GM21360 (cell line): ENCODE data around the gene ZFAND3.
"Not testable (repeated sequence)": the region's sequence is repeated elsewhere in the genome, so short reads cannot be mapped to it uniquely, and the experiment has no call there.

Experiments
- ATAC-seq: cut with Tn5 transposase; IDR thresholded peaks from one replicate; pipeline ENCODE4 v1.9.1; 2021; ENCODE audit warnings: mild to moderate bottlenecking, moderate library complexity; ENCODE audit not compliant: unreplicated experiment

The ZFAND3 gene

GRCh38 chr6:37930288-37930971, 110.9 kb downstream of the ZFAND3 start:
- no peak for ATAC-seq

GRCh38 chr6:37931066-37931465, 111.5 kb downstream of the ZFAND3 start:
- no peak for ATAC-seq

DNA sequence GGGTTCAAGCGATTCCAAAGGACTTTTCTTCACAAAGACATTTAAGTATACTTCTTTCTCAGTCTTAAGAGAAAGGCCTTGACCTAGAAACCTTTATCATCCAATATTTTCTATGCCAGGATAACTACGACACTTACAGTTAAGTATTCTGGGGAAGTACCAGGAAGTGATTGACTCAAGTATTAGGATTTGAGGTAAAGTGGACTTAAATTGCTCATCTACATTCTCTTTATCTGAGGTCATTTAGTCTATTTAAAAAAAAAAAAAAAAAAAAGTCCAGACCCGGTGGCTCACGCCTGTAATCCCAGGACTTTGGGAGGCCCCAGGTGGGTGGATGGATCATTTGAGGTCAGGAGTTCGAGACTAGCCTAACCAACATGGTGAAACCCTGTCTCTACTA, 114.7 kb downstream of the ZFAND3 start:
- no peak for ATAC-seq

DNA sequence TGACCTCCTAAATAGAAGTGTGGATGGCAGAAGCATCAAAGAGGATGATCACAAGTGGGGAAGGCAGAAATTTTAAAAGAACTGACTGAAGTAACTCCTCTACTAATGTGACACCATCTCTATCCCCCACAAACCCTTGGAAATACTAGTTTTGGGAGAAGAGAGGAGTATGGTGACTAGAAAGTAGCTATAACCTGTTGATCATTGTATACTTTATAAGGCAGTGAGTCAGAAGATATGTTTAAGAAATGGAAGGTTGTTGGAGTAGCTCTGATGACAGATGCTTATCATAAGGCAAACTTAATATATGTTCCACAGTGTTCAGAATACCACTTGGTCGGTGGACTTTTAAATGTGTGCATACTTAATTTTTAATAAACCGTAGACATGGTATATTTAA, 116.6 kb downstream of the ZFAND3 start:
- ATAC-seq = no peak

GRCh38 chr6:37936906-37937305, 117.4 kb downstream of the ZFAND3 start:
- ATAC-seq = no peak

DNA sequence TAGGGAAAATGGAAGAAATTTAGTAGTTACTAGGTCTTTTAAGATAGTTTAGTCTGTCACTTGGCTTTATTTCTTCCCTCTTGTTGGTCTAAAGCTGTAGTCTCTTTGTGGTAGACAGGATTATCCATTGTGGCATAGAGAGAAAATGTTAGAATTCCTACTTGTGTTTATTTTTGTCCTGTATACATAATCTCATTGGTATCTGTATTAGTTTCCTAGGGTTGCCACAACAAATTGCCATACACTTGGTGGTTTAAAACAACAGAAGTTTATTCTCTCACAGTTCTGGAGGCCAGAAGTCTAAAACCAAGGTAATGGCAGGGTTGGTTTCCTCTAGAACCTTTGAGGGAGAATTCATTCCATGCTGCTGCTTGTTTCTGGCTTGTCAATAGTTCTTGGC, 119.4 kb downstream of the ZFAND3 start:
- ATAC-seq = no peak

DNA sequence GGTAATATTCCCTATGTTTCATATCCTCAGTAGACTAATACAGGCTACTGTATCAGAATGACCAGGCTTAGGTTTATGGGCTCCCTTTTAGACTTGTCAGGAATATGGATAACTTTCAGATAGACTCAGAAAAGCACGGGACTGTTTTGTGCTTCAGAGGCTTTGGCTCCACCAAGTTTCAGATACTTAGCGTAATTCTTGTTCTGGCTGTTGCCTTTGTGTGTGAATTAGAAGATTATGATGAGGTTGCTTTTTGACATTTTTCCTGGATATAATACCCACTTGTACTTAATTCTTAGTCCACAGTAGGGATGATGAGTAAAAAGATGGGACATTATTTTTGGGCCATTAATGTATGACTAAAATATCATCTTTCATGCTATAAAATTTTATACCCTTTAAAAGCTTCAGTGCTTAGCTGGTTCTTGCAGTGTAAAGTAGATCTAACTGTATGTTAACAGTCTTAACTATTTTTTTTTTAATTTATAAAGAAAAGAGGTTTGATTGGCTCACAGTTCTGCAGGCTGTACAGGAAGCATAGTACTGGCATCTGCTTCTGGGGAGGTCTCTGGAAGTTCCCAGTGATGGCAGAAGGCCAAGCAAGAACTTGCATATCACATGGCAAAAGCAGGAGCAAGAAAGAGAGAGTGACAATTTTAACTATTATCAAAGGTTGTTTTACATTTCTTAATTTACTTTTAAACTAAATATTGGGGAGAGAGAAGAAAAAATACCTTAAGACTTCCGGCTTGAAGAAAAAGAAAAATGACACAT, 120.7 kb downstream of the ZFAND3 start:
- ATAC-seq = no peak

GRCh38 chr6:37941871-37942270, 122.3 kb downstream of the ZFAND3 start:
- no peak for ATAC-seq

GRCh38 chr6:37942606-37943376, 123.3 kb downstream of the ZFAND3 start:
- no peak for ATAC-seq

DNA sequence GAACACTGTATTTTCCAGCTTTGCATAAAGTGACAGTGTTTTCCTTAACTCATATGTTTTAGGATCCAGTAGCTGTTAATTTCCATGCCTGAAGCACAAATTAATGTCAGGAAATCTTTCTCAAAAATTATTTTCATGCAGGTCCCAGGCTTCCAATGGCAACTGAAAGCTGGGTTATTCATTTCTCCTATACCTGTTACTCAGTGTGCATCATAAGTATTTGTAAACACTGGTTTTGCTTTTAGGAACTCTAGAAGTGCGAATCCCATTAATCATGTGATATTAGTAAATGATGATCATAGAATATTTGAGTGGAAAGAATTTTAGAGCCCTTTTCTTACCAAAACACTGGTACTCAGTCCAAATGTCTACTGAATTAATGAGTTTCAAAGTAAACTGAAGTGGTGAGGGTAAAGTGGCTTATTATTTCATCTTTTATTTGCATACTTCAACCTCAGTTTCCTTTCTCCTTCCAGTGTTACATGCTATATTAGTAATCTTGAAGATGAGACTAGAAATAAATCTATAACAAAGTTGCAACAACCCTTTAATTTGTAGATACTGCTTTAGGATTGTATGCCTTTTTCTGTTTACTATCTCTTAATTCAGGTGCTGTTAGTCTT, 124.0 kb downstream of the ZFAND3 start:
- no peak for ATAC-seq

GRCh38 chr6:37946057-37946456, 126.5 kb downstream of the ZFAND3 start:
- no peak for ATAC-seq

GRCh38 chr6:37947468-37947867, 127.9 kb downstream of the ZFAND3 start:
- no peak for ATAC-seq

DNA sequence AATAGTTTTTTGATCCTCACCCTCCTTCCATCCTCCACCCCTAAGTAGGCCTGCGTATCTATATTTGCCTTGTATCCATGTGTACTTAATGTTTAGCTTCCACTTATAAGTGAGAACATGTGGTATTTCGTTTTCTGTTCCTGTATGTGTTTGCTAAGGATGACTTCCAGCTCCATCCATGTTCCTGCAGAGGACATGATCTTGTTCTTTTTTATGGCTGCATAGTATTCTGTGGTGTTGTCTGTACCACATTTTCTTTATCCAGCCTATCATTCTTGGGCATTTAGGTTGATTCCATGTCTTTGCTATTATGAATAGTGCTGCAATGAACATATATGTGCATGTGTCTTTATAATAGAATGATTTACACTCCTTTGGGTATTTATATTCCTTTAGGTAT, 129.1 kb downstream of the ZFAND3 start:
- not testable (repeated sequence) for ATAC-seq

DNA sequence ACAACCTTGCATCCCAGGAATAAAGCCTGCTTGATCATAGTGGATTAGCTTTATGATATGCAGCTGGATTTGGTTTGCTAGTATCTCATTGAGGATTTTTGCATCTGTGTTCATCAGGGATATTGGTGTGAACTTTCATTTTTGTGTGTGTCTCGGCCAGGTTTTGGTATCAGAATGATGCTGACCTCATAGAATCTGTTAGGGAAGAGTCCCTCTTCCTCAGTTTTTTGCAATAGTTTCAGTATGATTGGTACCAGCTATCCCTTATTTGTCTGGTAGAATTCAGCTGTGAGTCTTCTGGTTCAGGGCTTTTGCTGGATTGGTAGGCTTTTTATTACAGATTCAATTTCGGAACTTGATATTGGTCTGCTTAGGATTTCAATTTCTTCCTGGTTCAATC, 132.5 kb downstream of the ZFAND3 start:
- no peak for ATAC-seq

- no peak for ATAC-seq
Observed at GRCh38 chr6:37954791-37955190, 135.3 kb downstream of the ZFAND3 start.

- no peak for ATAC-seq
Observed at GRCh38 chr6:37956711-37957275, 137.3 kb downstream of the ZFAND3 start.

DNA sequence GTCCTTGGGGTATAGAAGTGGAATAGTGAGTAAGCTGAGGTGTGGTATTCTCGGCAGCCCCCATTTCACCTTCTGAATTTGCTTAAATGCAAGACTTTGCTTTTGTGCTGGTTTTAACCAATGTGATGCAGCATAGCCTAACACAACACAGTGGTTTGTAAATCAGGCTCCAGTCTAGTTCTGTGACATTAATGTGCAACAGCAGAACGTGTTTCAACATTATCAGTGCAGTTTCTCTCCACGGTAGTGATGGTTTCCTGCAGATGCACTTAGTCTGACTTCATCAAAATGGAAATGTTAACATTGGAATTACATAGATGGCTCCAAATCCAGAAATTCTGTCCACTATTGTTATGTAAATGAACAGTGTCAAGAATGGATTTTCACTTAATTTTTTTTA, 139.5 kb downstream of the ZFAND3 start:
- no peak for ATAC-seq

DNA sequence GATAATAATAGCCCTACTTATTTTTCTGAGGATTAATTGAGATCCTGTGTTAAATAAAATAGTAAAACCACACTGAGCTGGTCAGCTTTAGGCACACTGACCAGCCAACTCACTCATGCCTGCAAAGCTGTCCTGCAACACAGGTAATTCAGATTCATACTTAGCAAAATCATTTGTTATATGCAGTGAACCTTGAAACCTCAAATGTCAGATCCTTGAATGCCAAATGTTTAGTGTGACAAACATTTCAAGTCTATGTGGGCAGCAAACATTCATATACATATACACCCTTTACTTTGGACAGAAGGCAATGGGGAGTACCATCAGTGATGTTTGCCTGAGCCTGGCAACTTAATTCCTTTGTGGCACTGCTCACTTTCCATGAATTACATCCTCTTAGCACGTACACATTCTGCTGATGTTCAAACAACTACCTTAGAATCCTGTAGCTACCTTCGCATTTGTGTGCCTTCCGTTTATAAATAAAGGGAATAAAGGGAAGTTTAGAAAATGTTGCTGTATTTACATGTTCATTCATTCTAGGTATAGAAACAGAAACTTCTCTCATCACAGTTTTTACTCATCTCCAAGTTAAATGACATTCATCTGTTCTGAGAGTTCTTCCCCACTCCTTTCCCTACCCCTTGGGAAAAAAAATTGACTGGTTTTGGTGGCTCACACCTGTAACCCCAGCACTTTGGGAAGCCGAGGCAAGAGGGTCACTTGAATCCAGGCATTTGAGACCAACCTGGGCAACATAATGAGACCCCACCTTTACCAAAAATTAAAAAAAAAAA, 140.8 kb downstream of the ZFAND3 start:
- ATAC-seq = no peak

DNA sequence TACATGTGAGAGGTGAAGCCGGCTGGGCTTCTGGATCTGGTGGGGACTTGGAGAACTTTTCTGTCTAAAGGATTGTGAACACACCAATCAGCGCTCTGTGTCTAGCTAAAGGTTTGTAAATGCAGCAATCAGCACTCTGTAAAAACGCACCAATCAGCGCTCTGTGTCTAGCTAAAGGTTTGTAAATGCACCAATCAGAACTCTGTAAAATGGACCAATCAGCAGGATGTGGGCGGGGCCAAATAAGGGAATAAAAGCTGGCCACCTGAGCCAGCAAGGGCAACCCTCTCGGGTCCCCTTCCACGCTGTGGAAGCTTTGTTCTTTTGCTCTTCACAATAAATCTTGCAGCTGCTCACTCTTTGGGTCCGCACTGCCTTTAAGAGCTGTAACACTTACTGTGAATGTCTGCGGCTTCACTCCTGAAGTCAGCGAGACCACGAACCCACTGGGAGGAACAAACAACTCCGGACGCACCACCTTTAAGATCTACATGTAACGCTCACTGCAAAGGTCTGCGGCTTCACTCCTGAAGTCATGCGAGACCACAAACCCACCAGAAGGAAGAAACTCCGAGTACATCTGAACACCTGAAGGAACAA, 143.1 kb downstream of the ZFAND3 start:
- ATAC-seq = not testable (repeated sequence)
